ENCODE data around the gene FBLN5.

GRCh38 chr14:91829511-91829910 is 118.0 kb downstream of the FBLN5 start:
- TF ChIP-seq SMC3 (IDR thresholded peaks at IDR 0.05; ENCODE audit: low read depth, low read length): no peak
- no peak for TF ChIP-seq ZBTB33 (IDR thresholded peaks at IDR 0.05; ENCODE audit: borderline replicate concordance, low read depth)
- no peak for TF ChIP-seq MAX (IDR thresholded peaks at IDR 0.05; ENCODE audit: low read depth)
- no peak for TF ChIP-seq GABPA (IDR thresholded peaks at IDR 0.05; ENCODE audit: low read depth)
- no peak for TF ChIP-seq CTCF (IDR thresholded peaks at IDR 0.05)
